HEK293 (cell line): ENCODE data around the gene CCDC27.

ENCODE experiments used
- CTCF ChIA-PET: fragments of 350-600 bp; formaldehyde crosslinking; extraction: SDS; loops from one replicate; lab custom pipeline; 2021; ENCODE audit warnings: antibody characterized with exemption; lab: Yijun Ruan, JAX
- POLR2A ChIA-PET: fragments of 300-600 bp; formaldehyde crosslinking; extraction: SDS; loops from one replicate; lab custom pipeline; 2020; ENCODE audit warnings: antibody characterized with exemption, inconsistent platforms; lab: Yijun Ruan, JAX
- H3K27ac ChIP-seq: fragments of 200-500 bp; sonication (Bioruptor generic); 2 replicates; pipeline ENCODE4 v1.5.1; 2014; ENCODE audit warnings: low read depth, low read length, control low read depth, inconsistent platforms; ENCODE audit errors: extremely low read depth
- H3K36me3 ChIP-seq, 2 experiments: fragments of 200-500 bp in 1 of 2; sonication (Bioruptor generic) in 1 of 2; 1 replicate in 1 of 2; 2 replicates in 1 of 2; pipeline ENCODE4 v1.5.1; 2014 to 2017; ENCODE audit warnings: inconsistent platforms in 2 of 2, low read length in 2 of 2; ENCODE audit not compliant: control insufficient read depth in 2 of 2, insufficient read depth in 1 of 2
- H3K4me1 ChIP-seq: fragments of 200-500 bp; sonication (Bioruptor generic); 2 replicates; pipeline ENCODE4 v1.5.1; 2014; ENCODE audit warnings: mild to moderate bottlenecking, low read length, inconsistent platforms; ENCODE audit not compliant: control insufficient read depth, insufficient read depth
- H3K4me3 ChIP-seq: 2 replicates; pipeline ENCODE4 v1.5.1; 2011; ENCODE audit warnings: low read depth, mild to moderate bottlenecking, control low read depth, low read length, moderate library complexity
- H3K9me3 ChIP-seq: fragments of 200-500 bp; sonication (Bioruptor generic); 2 replicates; pipeline ENCODE4 v1.5.1; 2014; ENCODE audit warnings: low read depth, low read length, inconsistent platforms; ENCODE audit not compliant: control insufficient read depth, insufficient read depth
- EGR2 ChIP-seq: fragments of 450-650 bp; formaldehyde crosslinking; IDR thresholded peaks from 2 replicates; pipeline ENCODE4 v1.5.1; 2016; ENCODE audit warnings: low read depth, missing biosample characterization, missing genetic modification characterization
- GLI4 ChIP-seq: fragments of 450-650 bp; formaldehyde crosslinking; IDR thresholded peaks from 2 replicates; pipeline ENCODE4 v1.5.1; 2016; ENCODE audit warnings: missing biosample characterization, missing genetic modification characterization
- GLIS1 ChIP-seq: fragments of 450-650 bp; formaldehyde crosslinking; IDR thresholded peaks from 2 replicates; pipeline ENCODE4 v1.5.1; 2016; ENCODE audit warnings: missing biosample characterization, missing genetic modification characterization
- GLIS2 ChIP-seq: fragments of 450-650 bp; formaldehyde crosslinking; IDR thresholded peaks from 2 replicates; pipeline ENCODE4 v1.5.1; 2016; ENCODE audit warnings: missing biosample characterization, missing genetic modification characterization
- KLF10 ChIP-seq: fragments of 450-650 bp; IDR thresholded peaks from 2 replicates; pipeline ENCODE4 v1.5.1; 2018; ENCODE audit warnings: missing biosample characterization, mild to moderate bottlenecking, missing genetic modification characterization
- KLF16 ChIP-seq: fragments of 450-650 bp; formaldehyde crosslinking; IDR thresholded peaks from 2 replicates; pipeline ENCODE4 v1.5.1; 2017; ENCODE audit warnings: missing biosample characterization, missing genetic modification characterization
- SCRT1 ChIP-seq: fragments of 450-650 bp; formaldehyde crosslinking; IDR thresholded peaks from 2 replicates; pipeline ENCODE4 v1.5.1; 2016; ENCODE audit warnings: missing biosample characterization, missing genetic modification characterization, borderline replicate concordance
- SP2 ChIP-seq: fragments of 450-650 bp; formaldehyde crosslinking; IDR thresholded peaks from 2 replicates; pipeline ENCODE4 v1.5.1; 2016; ENCODE audit warnings: missing biosample characterization, missing genetic modification characterization
- ZFHX2 ChIP-seq: fragments of 450-650 bp; formaldehyde crosslinking; conservative IDR thresholded peaks from 2 replicates; pipeline ENCODE4 v1.5.1; 2016; ENCODE audit warnings: missing biosample characterization, missing genetic modification characterization
- ZIC2 ChIP-seq: fragments of 450-650 bp; formaldehyde crosslinking; IDR thresholded peaks from 2 replicates; pipeline ENCODE4 v1.5.1; 2016; ENCODE audit warnings: missing biosample characterization, missing genetic modification characterization
- ZNF211 ChIP-seq: fragments of 450-650 bp; formaldehyde crosslinking; IDR thresholded peaks from 2 replicates; pipeline ENCODE4 v1.5.1; 2016; ENCODE audit warnings: low read depth, missing biosample characterization, missing genetic modification characterization
- ZNF24 ChIP-seq: fragments of 450-650 bp; formaldehyde crosslinking; IDR thresholded peaks from 2 replicates; pipeline ENCODE4 v1.5.1; 2016; ENCODE audit warnings: missing biosample characterization, missing genetic modification characterization
- ZNF248 ChIP-seq: fragments of 450-650 bp; formaldehyde crosslinking; IDR thresholded peaks from 2 replicates; pipeline ENCODE4 v1.5.1; 2017; ENCODE audit warnings: missing biosample characterization, missing genetic modification characterization
- ZNF335 ChIP-seq: fragments of 450-650 bp; formaldehyde crosslinking; conservative IDR thresholded peaks from 2 replicates; pipeline ENCODE4 v1.5.1; 2016; ENCODE audit warnings: missing biosample characterization, missing genetic modification characterization
- ZNF549 ChIP-seq: fragments of 450-650 bp; IDR thresholded peaks from 2 replicates; pipeline ENCODE4 v1.5.1; 2018; ENCODE audit warnings: missing biosample characterization, missing genetic modification characterization, mild to moderate bottlenecking, inconsistent platforms, moderate library complexity
- ZNF560 ChIP-seq: fragments of 450-650 bp; formaldehyde crosslinking; IDR thresholded peaks from 2 replicates; pipeline ENCODE4 v1.5.1; 2017; ENCODE audit warnings: missing biosample characterization, missing genetic modification characterization, borderline replicate concordance
- ZNF623 ChIP-seq: fragments of 450-650 bp; formaldehyde crosslinking; IDR thresholded peaks from 2 replicates; pipeline ENCODE4 v1.5.1; 2016; ENCODE audit warnings: missing biosample characterization, missing genetic modification characterization
- ZNF624 ChIP-seq: fragments of 450-650 bp; formaldehyde crosslinking; IDR thresholded peaks from 2 replicates; pipeline ENCODE4 v1.5.1; 2017; ENCODE audit warnings: missing biosample characterization, missing genetic modification characterization
- ZNF629 ChIP-seq: fragments of 450-650 bp; formaldehyde crosslinking; IDR thresholded peaks from 2 replicates; pipeline ENCODE4 v1.5.1; 2017; ENCODE audit warnings: missing biosample characterization, missing genetic modification characterization
- ZNF664 ChIP-seq: fragments of 450-650 bp; formaldehyde crosslinking; IDR thresholded peaks from 2 replicates; pipeline ENCODE4 v1.5.1; 2016; ENCODE audit warnings: missing biosample characterization, missing genetic modification characterization
- ZNF670 ChIP-seq: fragments of 450-650 bp; formaldehyde crosslinking; IDR thresholded peaks from 2 replicates; pipeline ENCODE4 v1.5.1; 2016; ENCODE audit warnings: missing biosample characterization, missing genetic modification characterization, low read depth
- TF ChIP-seq, protein P1 (sequence below): fragments of 450-650 bp; formaldehyde crosslinking; IDR thresholded peaks from 2 replicates; pipeline ENCODE4 v1.5.1; 2017; ENCODE audit warnings: missing biosample characterization, missing genetic modification characterization
- TF ChIP-seq, protein P2 (sequence below): fragments of 450-650 bp; formaldehyde crosslinking; optimal IDR thresholded peaks from 2 replicates; pipeline ENCODE3; 2016; ENCODE audit warnings: missing biosample characterization, mild to moderate bottlenecking, missing genetic modification characterization
- TF ChIP-seq, protein P3 (sequence below): sonication (generic); formaldehyde crosslinking; IDR thresholded peaks from 2 replicates; pipeline ENCODE4 v1.8.1; 2022; ENCODE audit warnings: mild to moderate bottlenecking, moderate library complexity, missing genetic modification reagents
- TF ChIP-seq, protein P4 (sequence below): fragments of 450-650 bp; formaldehyde crosslinking; IDR thresholded peaks from 2 replicates; pipeline ENCODE4 v1.5.1; 2016; ENCODE audit warnings: missing biosample characterization, missing genetic modification characterization

Gene CCDC27

DNA sequence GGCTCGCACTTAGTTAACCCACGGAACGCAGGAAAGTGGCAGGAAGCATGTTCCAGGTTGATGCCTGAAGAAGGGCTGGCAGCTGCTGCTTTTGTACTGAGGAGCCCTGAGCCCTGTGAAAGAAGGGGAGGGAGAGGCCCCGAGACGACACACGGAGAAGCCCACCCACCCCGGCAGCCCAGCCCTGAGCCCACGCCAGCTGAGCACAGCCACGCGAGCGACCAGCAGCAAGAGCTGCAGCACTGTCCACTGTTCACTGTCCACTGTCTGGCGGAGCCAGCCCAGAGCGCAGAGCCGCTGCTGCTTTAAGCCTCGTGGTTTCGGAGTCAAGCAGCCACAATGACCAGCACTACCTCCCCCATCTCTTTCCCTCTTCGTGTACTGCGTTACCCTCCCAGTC lies 38.7 kb downstream of the CCDC27 start:
- Histone ChIP-seq H3K36me3 (peaks cover 11 to 76% of the 10 kb centered on the region in 2 experiments; a peak in 2 of 3 replicates), H3K4me3 (no peak overlapping the region), H3K4me1 (peaks cover 3% of the 10 kb centered on the region; the same call in 1 of the 2 replicates), H3K9me3 (no peaks in the 10 kb centered on the region), H3K27ac (no peak overlapping the region)
- CTCF ChIA-PET, result interaction anchor here (0.5 kb wide), 1 partner anchor 338 kb away, joined by 4 read pairs; no protein-coding TSS in a partner anchor
- TF ChIP-seq ZNF624 (tag by site-specific recombination) (no peak), ZNF664 (no peak), ZNF211 (tag by site-specific recombination) (no peak), ZNF549 (no peak), ZNF248 (no peak), KLF16 (no peak), SCRT1 (tag by site-specific recombination) (no peak), KLF10 (no peak)
- TF ChIP-seq, protein P1, sequence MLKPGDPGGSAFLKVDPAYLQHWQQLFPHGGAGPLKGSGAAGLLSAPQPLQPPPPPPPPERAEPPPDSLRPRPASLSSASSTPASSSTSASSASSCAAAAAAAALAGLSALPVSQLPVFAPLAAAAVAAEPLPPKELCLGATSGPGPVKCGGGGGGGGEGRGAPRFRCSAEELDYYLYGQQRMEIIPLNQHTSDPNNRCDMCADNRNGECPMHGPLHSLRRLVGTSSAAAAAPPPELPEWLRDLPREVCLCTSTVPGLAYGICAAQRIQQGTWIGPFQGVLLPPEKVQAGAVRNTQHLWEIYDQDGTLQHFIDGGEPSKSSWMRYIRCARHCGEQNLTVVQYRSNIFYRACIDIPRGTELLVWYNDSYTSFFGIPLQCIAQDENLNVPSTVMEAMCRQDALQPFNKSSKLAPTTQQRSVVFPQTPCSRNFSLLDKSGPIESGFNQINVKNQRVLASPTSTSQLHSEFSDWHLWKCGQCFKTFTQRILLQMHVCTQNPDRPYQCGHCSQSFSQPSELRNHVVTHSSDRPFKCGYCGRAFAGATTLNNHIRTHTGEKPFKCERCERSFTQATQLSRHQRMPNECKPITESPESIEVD (tag by site-specific recombination), result no peak
- TF ChIP-seq, protein P2, sequence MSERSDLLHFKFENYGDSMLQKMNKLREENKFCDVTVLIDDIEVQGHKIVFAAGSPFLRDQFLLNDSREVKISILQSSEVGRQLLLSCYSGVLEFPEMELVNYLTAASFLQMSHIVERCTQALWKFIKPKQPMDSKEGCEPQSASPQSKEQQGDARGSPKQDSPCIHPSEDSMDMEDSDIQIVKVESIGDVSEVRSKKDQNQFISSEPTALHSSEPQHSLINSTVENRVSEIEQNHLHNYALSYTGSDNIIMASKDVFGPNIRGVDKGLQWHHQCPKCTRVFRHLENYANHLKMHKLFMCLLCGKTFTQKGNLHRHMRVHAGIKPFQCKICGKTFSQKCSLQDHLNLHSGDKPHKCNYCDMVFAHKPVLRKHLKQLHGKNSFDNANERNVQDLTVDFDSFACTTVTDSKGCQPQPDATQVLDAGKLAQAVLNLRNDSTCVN, result no peak
- TF ChIP-seq, protein P3, sequence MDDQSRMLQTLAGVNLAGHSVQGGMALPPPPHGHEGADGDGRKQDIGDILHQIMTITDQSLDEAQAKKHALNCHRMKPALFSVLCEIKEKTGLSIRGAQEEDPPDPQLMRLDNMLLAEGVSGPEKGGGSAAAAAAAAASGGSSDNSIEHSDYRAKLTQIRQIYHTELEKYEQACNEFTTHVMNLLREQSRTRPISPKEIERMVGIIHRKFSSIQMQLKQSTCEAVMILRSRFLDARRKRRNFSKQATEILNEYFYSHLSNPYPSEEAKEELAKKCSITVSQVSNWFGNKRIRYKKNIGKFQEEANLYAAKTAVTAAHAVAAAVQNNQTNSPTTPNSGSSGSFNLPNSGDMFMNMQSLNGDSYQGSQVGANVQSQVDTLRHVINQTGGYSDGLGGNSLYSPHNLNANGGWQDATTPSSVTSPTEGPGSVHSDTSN (CRISPR knock-in tag), result no peak
- POLR2A ChIA-PET, result no interaction called here

DNA sequence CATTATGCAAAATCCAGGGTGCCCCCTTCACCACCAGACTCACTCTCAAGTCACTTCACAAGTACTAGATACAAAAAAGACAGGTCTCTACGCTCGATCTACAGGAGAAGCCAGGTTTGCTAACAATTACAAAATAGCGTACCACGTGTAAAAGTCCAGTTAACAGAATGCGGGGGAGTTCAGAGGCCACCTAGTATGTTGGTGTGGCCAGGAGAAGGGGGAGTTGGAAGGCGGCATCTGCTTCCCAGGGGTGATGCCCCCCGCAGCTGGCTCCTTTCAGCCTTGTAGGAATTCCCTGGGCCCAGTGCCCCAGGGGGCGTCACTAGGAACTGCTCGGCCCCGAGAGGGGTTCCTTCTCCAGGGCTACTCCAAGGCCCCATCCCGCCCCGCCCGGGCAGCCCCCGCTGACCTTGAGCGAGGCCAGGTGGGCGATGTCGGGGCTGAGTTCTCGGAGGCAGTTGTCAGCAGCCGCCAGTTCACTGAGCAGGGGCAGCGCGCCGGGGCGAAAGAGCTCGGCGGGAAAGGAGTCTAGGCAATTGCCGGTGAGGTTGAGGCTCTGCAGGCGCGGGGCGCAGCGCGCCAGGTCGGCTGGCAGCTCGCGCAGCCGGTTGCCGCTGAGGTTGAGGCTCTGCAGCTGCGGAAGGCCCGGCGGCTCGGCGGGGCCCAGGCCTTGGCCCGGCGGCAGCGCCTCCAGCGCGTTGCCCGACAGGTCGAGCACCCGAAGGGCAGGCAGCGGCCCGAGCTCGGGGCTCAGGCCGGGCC lies 43.4 kb downstream of the CCDC27 start:
- Histone ChIP-seq H3K27ac (peak overlapping the region; percentile 63; the same call in 1 of the 2 replicates), H3K4me1 (peaks cover 3% of the 10 kb centered on the region; the same call in 1 of the 2 replicates), H3K36me3 (peaks cover 4 to 29% of the 10 kb centered on the region in 2 experiments; a peak in 2 of 3 replicates), H3K9me3 (no peaks in the 10 kb centered on the region), H3K4me3 (peak overlapping the region; percentile 93)
- ChIA-PET POLR2A (interaction anchor here (0.6 to 2.1 kb wide), 7 partner anchors 10 to 105 kb away, joined by 3 to 7 read pairs (median 3); partner anchors contain the start of genes CEP104 and DFFB), CTCF (interaction anchor here (0.9 to 1.4 kb wide), 2 partner anchors 311 to 342 kb away, joined by 3 read pairs; no protein-coding TSS in a partner anchor)
- TF ChIP-seq GLIS2 (tag by site-specific recombination) (peak; percentile 77), ZIC2 (tag by site-specific recombination) (peak; percentile 78), GLI4 (tag by site-specific recombination) (no peak), SP2 (tag by site-specific recombination) (peak; percentile 25; the same call in 1 of the 2 replicates), ZFHX2 (tag by site-specific recombination) (0 out of 2 replicates have a peak, but pooled peaks have one; percentile 19), ZNF629 (tag by site-specific recombination) (no peak), EGR2 (tag by site-specific recombination) (peak; percentile 32), ZNF623 (tag by site-specific recombination) (no peak), ZNF335 (tag by site-specific recombination) (peak; percentile 83), ZNF24 (tag by site-specific recombination) (no peak), GLIS1 (peak; percentile 86), ZNF670 (tag by site-specific recombination) (no peak), ZNF560 (tag by site-specific recombination) (no peak)
- TF ChIP-seq, protein P2, result peak; percentile 35
- TF ChIP-seq, protein P4, sequence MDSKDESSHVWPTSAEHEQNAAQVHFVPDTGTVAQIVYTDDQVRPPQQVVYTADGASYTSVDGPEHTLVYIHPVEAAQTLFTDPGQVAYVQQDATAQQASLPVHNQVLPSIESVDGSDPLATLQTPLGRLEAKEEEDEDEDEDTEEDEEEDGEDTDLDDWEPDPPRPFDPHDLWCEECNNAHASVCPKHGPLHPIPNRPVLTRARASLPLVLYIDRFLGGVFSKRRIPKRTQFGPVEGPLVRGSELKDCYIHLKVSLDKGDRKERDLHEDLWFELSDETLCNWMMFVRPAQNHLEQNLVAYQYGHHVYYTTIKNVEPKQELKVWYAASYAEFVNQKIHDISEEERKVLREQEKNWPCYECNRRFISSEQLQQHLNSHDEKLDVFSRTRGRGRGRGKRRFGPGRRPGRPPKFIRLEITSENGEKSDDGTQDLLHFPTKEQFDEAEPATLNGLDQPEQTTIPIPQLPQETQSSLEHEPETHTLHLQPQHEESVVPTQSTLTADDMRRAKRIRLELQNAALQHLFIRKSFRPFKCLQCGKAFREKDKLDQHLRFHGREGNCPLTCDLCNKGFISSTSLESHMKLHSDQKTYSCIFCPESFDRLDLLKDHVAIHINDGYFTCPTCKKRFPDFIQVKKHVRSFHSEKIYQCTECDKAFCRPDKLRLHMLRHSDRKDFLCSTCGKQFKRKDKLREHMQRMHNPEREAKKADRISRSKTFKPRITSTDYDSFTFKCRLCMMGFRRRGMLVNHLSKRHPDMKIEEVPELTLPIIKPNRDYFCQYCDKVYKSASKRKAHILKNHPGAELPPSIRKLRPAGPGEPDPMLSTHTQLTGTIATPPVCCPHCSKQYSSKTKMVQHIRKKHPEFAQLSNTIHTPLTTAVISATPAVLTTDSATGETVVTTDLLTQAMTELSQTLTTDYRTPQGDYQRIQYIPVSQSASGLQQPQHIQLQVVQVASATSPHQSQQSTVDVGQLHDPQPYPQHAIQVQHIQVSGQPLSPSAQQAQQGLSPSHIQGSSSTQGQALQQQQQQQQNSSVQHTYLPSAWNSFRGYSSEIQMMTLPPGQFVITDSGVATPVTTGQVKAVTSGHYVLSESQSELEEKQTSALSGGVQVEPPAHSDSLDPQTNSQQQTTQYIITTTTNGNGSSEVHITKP, result peak; percentile 63
